Smooth muscle cell (in vitro differentiated cells): ENCODE data around the gene CYS1. TPM values are rescaled to one million over a fixed set of nuclear protein-coding genes. Genes with fewer than 3 reads are reported as not detected.

Source experiments
- DNase-seq: peaks from one replicate; lab custom pipeline; 2025; ENCODE audit not compliant: unreplicated experiment; lab: John Stamatoyannopoulos, UW
- H2AFZ ChIP-seq: fragments of 200-600 bp; sonication (generic); 2 replicates; pipeline ENCODE4 v1.6.0; 2016; ENCODE audit warnings: antibody characterized with exemption, low read depth, mild to moderate bottlenecking
- H3F3A ChIP-seq: fragments of 200-600 bp; sonication (generic); 2 replicates; pipeline ENCODE4 v1.6.0; 2017; ENCODE audit warnings: antibody characterized with exemption, low read depth
- H3K27ac ChIP-seq: fragments of 200-600 bp; sonication (generic); 2 replicates; pipeline ENCODE4 v1.5.1; 2016; ENCODE audit warnings: low read depth, mild to moderate bottlenecking
- H3K27me3 ChIP-seq: fragments of 200-600 bp; sonication (generic); 2 replicates; pipeline ENCODE4 v1.6.1; 2016; ENCODE audit warnings: low read depth, mild to moderate bottlenecking
- H3K36me3 ChIP-seq: fragments of 200-600 bp; sonication (generic); 2 replicates; pipeline ENCODE4 v1.5.1; 2016; ENCODE audit warnings: low read depth
- H3K4me1 ChIP-seq: fragments of 200-600 bp; sonication (generic); 2 replicates; pipeline ENCODE4 v1.5.1; 2016; ENCODE audit warnings: low read depth
- H3K4me2 ChIP-seq: fragments of 200-600 bp; sonication (generic); 2 replicates; pipeline ENCODE4 v1.6.0; 2016; ENCODE audit warnings: mild to moderate bottlenecking
- H3K4me3 ChIP-seq: fragments of 200-600 bp; sonication (generic); 2 replicates; pipeline ENCODE4 v1.5.1; 2016; ENCODE audit warnings: mild to moderate bottlenecking
- H3K79me2 ChIP-seq: fragments of 200-600 bp; sonication (generic); 2 replicates; pipeline ENCODE4 v1.6.0; 2016; ENCODE audit warnings: low read depth, mild to moderate bottlenecking
- H3K9ac ChIP-seq: fragments of 200-600 bp; sonication (generic); 2 replicates; pipeline ENCODE4 v1.6.0; 2016; ENCODE audit warnings: low read depth
- H3K9me3 ChIP-seq: fragments of 200-600 bp; sonication (generic); replicated peaks from 2 replicates; pipeline ENCODE4 v1.5.1; 2016; ENCODE audit warnings: low read depth
- H4K20me1 ChIP-seq: fragments of 200-600 bp; sonication (generic); 2 replicates; pipeline ENCODE4 v1.6.0; 2016; ENCODE audit warnings: low read depth
- WGBS: methylation state at CpG from one replicate; pipeline ENCODE4 v1.1.7; 2016; ENCODE audit warnings: low lambda C conversion rate; 5-methylcytosine and 5-hydroxymethylcytosine counted together
- polyA plus RNA-seq: library from polyadenylated mRNA; unstranded; fragments of >200 nt; fragmentation: Nextera tagmentation; extraction: Ambion mirVana; gene quantifications from 2 replicates; pipeline ENCODE4 v1.2.1, GENCODE V29; 2016
- total RNA-seq: library from RNA; depleted of rRNA; stranded (reverse); fragments of >200 nt; gene quantifications from 2 replicates; pipeline ENCODE4 v1.2.3, GENCODE V29; 2014
- TF ChIP-seq, protein P1 (sequence below): fragments of 200-600 bp; sonication (generic); IDR thresholded peaks from 2 replicates; pipeline ENCODE4 v1.5.1; 2017; ENCODE audit warnings: borderline replicate concordance, mild to moderate bottlenecking, antibody characterized with exemption; ENCODE audit not compliant: insufficient read depth, poor library complexity, severe bottlenecking

The CYS1 gene
- total and polyA plus RNA-seq, 2 experiments from 2014 or later = 3.9 to 11.5 TPM

DNA sequence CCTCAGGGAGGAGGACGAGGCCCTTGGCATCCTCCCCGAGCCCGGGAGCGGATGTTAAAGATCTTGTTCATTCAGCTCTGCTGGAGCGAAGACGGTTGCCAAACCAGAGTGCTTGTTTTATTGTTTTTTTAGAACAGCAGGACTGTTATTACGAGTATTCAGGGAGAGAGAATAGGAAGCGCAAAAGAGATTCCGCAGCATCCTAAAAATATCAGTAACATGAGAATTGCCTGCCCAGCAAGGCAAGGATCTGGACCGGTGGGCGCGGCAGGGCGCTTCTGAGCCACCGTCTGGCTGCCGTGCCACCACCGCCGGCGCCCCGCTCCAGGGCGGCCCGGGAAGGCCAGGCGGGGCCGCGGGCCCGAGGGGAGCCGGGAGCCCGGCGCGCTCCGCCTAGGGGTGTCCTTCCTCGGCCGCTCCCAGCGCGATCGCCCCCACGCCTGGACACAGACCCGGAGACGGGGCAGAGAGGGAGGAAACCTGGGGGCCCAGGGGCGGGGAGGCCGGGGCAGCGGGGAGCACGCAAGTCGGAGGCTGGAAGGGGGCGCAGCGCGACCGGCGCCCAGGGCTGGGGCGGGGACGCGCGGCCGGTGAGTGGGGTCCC is 843 bp downstream of the CYS1 start:
- WGBS = 3% methylated on average over 33 of the region's 53 CpGs
- Histone ChIP-seq H2AFZ (peak overlapping the region; percentile 71), H3K27me3 (peaks cover 52% of the 10 kb centered on the region), H3K4me3 (peak overlapping the region; percentile 74), H3K9me3 (no peaks in the 10 kb centered on the region), H3K36me3 (no peaks in the 10 kb centered on the region), H3K4me1 (no peaks in the 10 kb centered on the region), H3K79me2 (no peaks in the 10 kb centered on the region), H3K4me2 (peak overlapping the region; percentile 92), H3F3A (peaks cover 8% of the 10 kb centered on the region), H4K20me1 (no peaks in the 10 kb centered on the region), H3K9ac (no peak overlapping the region), H3K27ac (peak overlapping the region; percentile 19)
- TF ChIP-seq, protein P1, sequence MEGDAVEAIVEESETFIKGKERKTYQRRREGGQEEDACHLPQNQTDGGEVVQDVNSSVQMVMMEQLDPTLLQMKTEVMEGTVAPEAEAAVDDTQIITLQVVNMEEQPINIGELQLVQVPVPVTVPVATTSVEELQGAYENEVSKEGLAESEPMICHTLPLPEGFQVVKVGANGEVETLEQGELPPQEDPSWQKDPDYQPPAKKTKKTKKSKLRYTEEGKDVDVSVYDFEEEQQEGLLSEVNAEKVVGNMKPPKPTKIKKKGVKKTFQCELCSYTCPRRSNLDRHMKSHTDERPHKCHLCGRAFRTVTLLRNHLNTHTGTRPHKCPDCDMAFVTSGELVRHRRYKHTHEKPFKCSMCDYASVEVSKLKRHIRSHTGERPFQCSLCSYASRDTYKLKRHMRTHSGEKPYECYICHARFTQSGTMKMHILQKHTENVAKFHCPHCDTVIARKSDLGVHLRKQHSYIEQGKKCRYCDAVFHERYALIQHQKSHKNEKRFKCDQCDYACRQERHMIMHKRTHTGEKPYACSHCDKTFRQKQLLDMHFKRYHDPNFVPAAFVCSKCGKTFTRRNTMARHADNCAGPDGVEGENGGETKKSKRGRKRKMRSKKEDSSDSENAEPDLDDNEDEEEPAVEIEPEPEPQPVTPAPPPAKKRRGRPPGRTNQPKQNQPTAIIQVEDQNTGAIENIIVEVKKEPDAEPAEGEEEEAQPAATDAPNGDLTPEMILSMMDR = no peak
- peak; percentile 42 for DNase-seq

DNA sequence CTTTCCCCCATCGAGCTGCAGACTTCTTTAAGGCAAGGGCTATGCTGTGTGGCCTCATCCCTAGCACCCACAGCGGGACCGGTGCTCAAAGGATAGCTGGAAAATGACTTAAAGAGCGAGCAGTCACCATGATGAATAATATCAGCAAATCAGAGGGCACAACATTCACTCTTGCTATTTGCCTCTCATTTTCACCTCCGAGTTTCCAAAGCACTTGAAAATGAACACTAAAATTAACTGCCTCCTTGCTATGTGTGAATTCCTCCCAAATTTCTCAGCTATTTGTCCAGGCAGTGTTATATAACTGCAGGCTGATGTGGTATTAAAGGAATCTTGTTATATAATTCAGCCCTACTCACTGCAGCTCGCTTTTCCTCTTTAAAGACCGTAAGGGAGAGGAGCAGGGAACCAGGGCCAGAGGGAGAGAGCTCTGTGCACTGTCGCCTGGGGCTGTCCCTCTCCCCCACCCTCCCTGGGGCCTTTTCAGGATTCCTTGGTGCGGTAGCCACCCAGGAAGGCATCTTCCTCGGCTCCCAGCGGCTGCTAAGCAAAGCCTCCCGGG is 1.4 kb downstream of the CYS1 start:
- H3K9me3 ChIP-seq = no peaks in the 10 kb centered on the region
- no peaks in the 10 kb centered on the region for H3K79me2 ChIP-seq
- peaks cover 52% of the 10 kb centered on the region for H3K27me3 ChIP-seq
- H3K27ac ChIP-seq = peak overlapping the region; percentile 19
- DNase-seq = no peak
- no peaks in the 10 kb centered on the region for H3K4me1 ChIP-seq
- peak overlapping the region; percentile 92 for H3K4me2 ChIP-seq
- H4K20me1 ChIP-seq = no peaks in the 10 kb centered on the region
- H3K36me3 ChIP-seq = no peaks in the 10 kb centered on the region
- WGBS = 35% methylated on average over 12 of the region's 12 CpGs
- peaks cover 8% of the 10 kb centered on the region for H3F3A ChIP-seq
- peak overlapping the region; percentile 71 for H2AFZ ChIP-seq
- peak overlapping the region; percentile 74 for H3K4me3 ChIP-seq
- no peak overlapping the region for H3K9ac ChIP-seq
- TF ChIP-seq, protein P1 = no peak

DNA sequence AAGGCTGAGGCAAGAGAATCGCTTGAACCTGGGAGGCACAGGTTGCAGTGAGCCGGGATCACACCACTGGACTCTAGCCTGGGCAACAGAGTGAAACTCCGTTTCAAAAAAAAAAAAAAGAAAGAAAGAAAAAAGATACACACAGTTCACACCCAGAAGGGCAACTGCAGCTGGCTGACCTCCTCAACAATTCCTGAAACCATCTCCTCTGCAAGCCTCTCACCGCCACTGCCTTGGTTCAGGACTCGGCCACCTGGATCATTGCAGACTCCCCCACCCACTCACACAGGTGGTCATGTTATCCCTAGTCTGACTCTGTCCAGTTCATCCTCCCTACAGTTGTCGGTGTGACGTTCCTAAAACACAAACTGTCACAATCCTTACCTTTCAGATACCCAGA is 2.2 kb downstream of the CYS1 start:
- Histone ChIP-seq H2AFZ (no peak overlapping the region), H3K4me2 (no peak overlapping the region), H3K27me3 (peaks cover 46% of the 10 kb centered on the region), H3K9ac (no peak overlapping the region), H3K4me1 (no peaks in the 10 kb centered on the region), H3F3A (peaks cover 4% of the 10 kb centered on the region), H4K20me1 (no peaks in the 10 kb centered on the region), H3K27ac (no peak overlapping the region), H3K36me3 (no peaks in the 10 kb centered on the region), H3K79me2 (no peaks in the 10 kb centered on the region), H3K9me3 (no peaks in the 10 kb centered on the region), H3K4me3 (no peak overlapping the region)
- no peak for DNase-seq
- 88% methylated on average over 7 of the region's 7 CpGs for WGBS
- TF ChIP-seq, protein P1 = no peak
